K562 (cell line): ENCODE measurements around the gene PCLAF. TPM values are rescaled to one million over a fixed set of nuclear protein-coding genes. Genes with fewer than 3 reads are reported as not detected.

Source experiments
- ATAC-seq: fragments of 200-7000 bp; cut with Tn5 transposase; 3 replicates; pipeline ENCODE4 v1.9.1; 2020; ENCODE audit warnings: moderate library complexity
- BruUV-seq: library from RNA; stranded (reverse); fragments of 400-500 nt; replicated peaks from 2 replicates; lab custom pipeline; 2021; lab: Mats Ljungman, UMichigan
- CTCF ChIA-PET: fragments of 300-600 bp; formaldehyde crosslinking; extraction: SDS; loops from one replicate; lab custom pipeline; 2021; ENCODE audit warnings: low intra/inter-chr PET ratio; lab: Yijun Ruan, JAX
- POLR2A ChIA-PET: fragments of 300-600, 350-650 bp; sonication (Branson Sonifier 250); formaldehyde crosslinking; extraction: SDS; loops from one replicate; lab custom pipeline; 2021; ENCODE audit warnings: antibody characterized with exemption, inconsistent platforms; lab: Yijun Ruan, JAX
- DNase-seq, 4 experiments: peaks; one replicate each; pipeline versions ENCODE4 v3.0.0 to v3.0.0-alpha.2; 2011 to 2018; ENCODE audit warnings: low spot score in 3 of 4, mixed read lengths in 3 of 4; ENCODE audit errors: extremely low read depth in 1 of 4
- FAIRE-seq: peaks from 2 replicates; lab custom pipeline; 2011; peaks lifted over from hg19 to GRCh38; lab: Jason Lieb, UNC
- H2AFZ ChIP-seq: 2 replicates; pipeline ENCODE4 v1.6.0; 2011; ENCODE audit warnings: low read depth, low read length, control low read depth, inconsistent platforms
- H3K27ac ChIP-seq: fragments of 200-600 bp; 3 replicates; pipeline ENCODE4 v1.8.0; 2011; ENCODE audit warnings: low read depth, mild to moderate bottlenecking, control low read depth, inconsistent platforms, low read length, moderate library complexity, mixed read lengths; ENCODE audit errors: extremely low read depth
- H3K27me3 ChIP-seq, 2 experiments: fragments of 300-600 bp in 1 of 2; 2 replicates in 1 of 2; 3 replicates in 1 of 2; pipeline versions ENCODE4 v1.6.0 to v1.8.0; 2011; ENCODE audit warnings: inconsistent platforms in 2 of 2, low read length in 2 of 2, mild to moderate bottlenecking in 1 of 2, mixed read lengths in 1 of 2, moderate library complexity in 1 of 2; ENCODE audit not compliant: control insufficient read depth in 2 of 2, insufficient read depth in 2 of 2
- H3K36me3 ChIP-seq: fragments of 300-600 bp; 3 replicates; pipeline ENCODE4 v1.8.0; 2011; ENCODE audit warnings: mild to moderate bottlenecking, low read length, inconsistent platforms; ENCODE audit not compliant: control insufficient read depth, insufficient read depth
- H3K4me1 ChIP-seq, 2 experiments: fragments of 200-600 bp in 1 of 2; replicated peaks in 1 of 2; 2 replicates in 1 of 2; 3 replicates in 1 of 2; pipeline versions ENCODE4 v1.5.1 to v1.8.0; 2011; ENCODE audit warnings: inconsistent platforms in 2 of 2, low read length in 2 of 2, mild to moderate bottlenecking in 1 of 2, mixed read lengths in 1 of 2, moderate library complexity in 1 of 2; ENCODE audit not compliant: control insufficient read depth in 2 of 2, insufficient read depth in 2 of 2
- H3K4me2 ChIP-seq: 2 replicates; pipeline ENCODE4 v1.6.1; 2011; ENCODE audit warnings: low read length, control low read depth, inconsistent platforms, mixed read lengths; ENCODE audit not compliant: insufficient read depth
- H3K4me3 ChIP-seq: fragments of 200-600 bp; sonication (generic), shearing (Covaris generic); 2 replicates; pipeline ENCODE4 v1.5.1; 2016; ENCODE audit warnings: control low read depth, inconsistent platforms
- H3K79me2 ChIP-seq: fragments of 200-600 bp; 3 replicates; pipeline ENCODE4 v1.8.0; 2011; ENCODE audit warnings: low read length, inconsistent platforms; ENCODE audit not compliant: control insufficient read depth, insufficient read depth
- H3K9ac ChIP-seq, 2 experiments: 2 replicates each; pipeline versions ENCODE4 v1.6.0 to v1.6.1; 2011; ENCODE audit warnings: low read depth in 2 of 2, low read length in 2 of 2, control low read depth in 1 of 2, inconsistent platforms in 1 of 2, mild to moderate bottlenecking in 1 of 2, mixed read lengths in 1 of 2; ENCODE audit not compliant: insufficient read depth in 1 of 2
- H3K9me1 ChIP-seq: one replicate; pipeline ENCODE4 v1.6.0; 2011; ENCODE audit warnings: inconsistent platforms, mild to moderate bottlenecking, low read length, moderate library complexity; ENCODE audit not compliant: control insufficient read depth, insufficient read depth
- H3K9me3 ChIP-seq: replicated peaks from 2 replicates; pipeline ENCODE4 v1.5.1; 2011; ENCODE audit warnings: low read depth, low read length, inconsistent platforms; ENCODE audit not compliant: control insufficient read depth, insufficient read depth
- H4K20me1 ChIP-seq: replicated peaks from 2 replicates; pipeline ENCODE4 v1.6.1; 2011; ENCODE audit warnings: low read length, inconsistent platforms, mixed read lengths; ENCODE audit not compliant: control insufficient read depth, insufficient read depth
- CREB1 ChIP-seq, 2 experiments: sonication (generic) in 1 of 2; formaldehyde crosslinking in 1 of 2; IDR thresholded peaks; 2 replicates each; pipeline versions ENCODE4 v1.6.1 to v1.8.0; 2012 to 2022; ENCODE audit warnings: inconsistent platforms in 1 of 2, mild to moderate bottlenecking in 1 of 2, missing genetic modification reagents in 1 of 2, moderate library complexity in 1 of 2
- MCM7 ChIP-seq, 2 experiments: fragments of 450-650 bp; IDR thresholded peaks; 2 replicates each; pipeline ENCODE4 v1.6.1; 2016 to 2018
- NKRF ChIP-seq: fragments of 450-650 bp; IDR thresholded peaks from 2 replicates; pipeline ENCODE4 v1.6.1; 2016; ENCODE audit warnings: borderline replicate concordance
- PTRF ChIP-seq: fragments of 450-650 bp; IDR thresholded peaks from 2 replicates; pipeline ENCODE4 v1.6.1; 2016; ENCODE audit warnings: mild to moderate bottlenecking, missing genetic modification characterization, missing compliant biosample characterization
- WGBS: fragments of 100-300 bp; shearing (Covaris generic); methylation state at CpG from one replicate; pipeline ENCODE4 v1.1.6; 2016; ENCODE audit warnings: low coverage, mixed read lengths; ENCODE audit not compliant: insufficient coverage; ENCODE audit errors: missing lambda C conversion rate; 5-methylcytosine and 5-hydroxymethylcytosine counted together
- in situ Hi-C: fragments of 300-500 bp; cut with MboI; formaldehyde crosslinking; loops from 4 replicates; pipeline ENCODE4 v1.15.0; 2018; ENCODE audit warnings: inconsistent platforms, mixed read lengths
- intact Hi-C: fragments of 100-400 bp; cut with micrococcal nuclease; formaldehyde crosslinking; loops from 2 replicates; pipeline ENCODE4 v1.14.2; 2022
- polyA plus RNA-seq, 8 experiments: library from polyadenylated mRNA; depleted of rRNA in 4 of 8; stranded (reverse) in 5 of 8; unstranded in 3 of 8; fragments of >200 nt; fragmentation: Nextera tagmentation in 2 of 8; fragmentation: Illumina TruSeq in 1 of 8; extraction: Ambion mirVana in 2 of 8; extraction: Trizol in 1 of 8; gene quantifications; 2 replicates each; pipeline versions ENCODE4 v1.2.1 to v1.2.3, GENCODE V29; 2011 to 2014; ENCODE audit warnings: inconsistent platforms in 1 of 8, missing spikeins in 1 of 8
- total RNA-seq, 7 experiments: library from RNA; depleted of rRNA in 6 of 7; stranded (reverse); fragments of >200 nt in 6 of 7; fragmentation: Illumina TruSeq in 2 of 7; extraction: Trizol in 2 of 7; gene quantifications; 2 replicates each; pipeline versions ENCODE4 v1.2.1 to v1.2.3, GENCODE V29; 2011 to 2021; ENCODE audit warnings: low replicate concordance in 1 of 7

Gene PCLAF
- total and polyA plus RNA-seq, 9 of the 15 experiments (the other 6 are each of a cell fraction or from before 2014, with no cell fraction given) = 112 to 881 (median 360) TPM

- CTCF ChIA-PET = no interaction called here
- in situ Hi-C loops = no loop called here
- Histone ChIP-seq H3K36me3 (peaks cover 5% of the 10 kb centered on the region; the same call in 1 of the 3 replicates), H3K27me3 (no peaks in the 10 kb centered on the region), H3K27ac (peak overlapping the region; percentile 38; the same call in 1 of the 3 replicates), H3K79me2 (peaks cover 7% of the 10 kb centered on the region; the same call in 2 of the 3 replicates), H3K4me1 (peaks cover 0 to 5% of the 10 kb centered on the region in 2 experiments; a peak in 1 of 5 replicates), H3K9me1 (no peaks in the 10 kb centered on the region), H3K4me2 (no peak overlapping the region), H2AFZ (no peak overlapping the region), H3K9ac (no peak overlapping the region), H3K9me3 (no peaks in the 10 kb centered on the region), H3K4me3 (no peak overlapping the region), H4K20me1 (no peaks in the 10 kb centered on the region)
- DNase-seq = no peak
- intact Hi-C loops = no loop called here
- BruUV-seq = no TSS peak
- ATAC-seq = no peak
- no peak for FAIRE-seq
- TF ChIP-seq PTRF (no peak), NKRF (no peak), CREB1 (IDR thresholded peaks at IDR 0.05) (no peak), CREB1 (CRISPR knock-in tag; IDR thresholded peaks at IDR 0.05) (no peak), MCM7 (IDR thresholded peaks at IDR 0.05) (no peak)
- POLR2A ChIA-PET = interaction anchor here (0.6 to 2.7 kb wide), 2 partner anchors 11 to 346 kb away, joined by 4 to 7 read pairs; no protein-coding TSS in a partner anchor
- 57% methylated on average over 2 of the region's 2 CpGs for WGBS
These were observed 47.7 kb downstream of the PCLAF start for GRCh38 chr15:64333516-64333915.
